Measurements from ENCODE around the gene CISD2. TPM values are rescaled to one million over a fixed set of nuclear protein-coding genes. Genes with fewer than 3 reads are reported as not detected.
A peak's percentile ranks its signal among the peaks of the same experiment; 100 is the strongest.

CISD2 gene
- total RNA-seq, 4 donors from 2014 or later, result 6.7 to 22.2 (median 12.9) TPM

DNA sequence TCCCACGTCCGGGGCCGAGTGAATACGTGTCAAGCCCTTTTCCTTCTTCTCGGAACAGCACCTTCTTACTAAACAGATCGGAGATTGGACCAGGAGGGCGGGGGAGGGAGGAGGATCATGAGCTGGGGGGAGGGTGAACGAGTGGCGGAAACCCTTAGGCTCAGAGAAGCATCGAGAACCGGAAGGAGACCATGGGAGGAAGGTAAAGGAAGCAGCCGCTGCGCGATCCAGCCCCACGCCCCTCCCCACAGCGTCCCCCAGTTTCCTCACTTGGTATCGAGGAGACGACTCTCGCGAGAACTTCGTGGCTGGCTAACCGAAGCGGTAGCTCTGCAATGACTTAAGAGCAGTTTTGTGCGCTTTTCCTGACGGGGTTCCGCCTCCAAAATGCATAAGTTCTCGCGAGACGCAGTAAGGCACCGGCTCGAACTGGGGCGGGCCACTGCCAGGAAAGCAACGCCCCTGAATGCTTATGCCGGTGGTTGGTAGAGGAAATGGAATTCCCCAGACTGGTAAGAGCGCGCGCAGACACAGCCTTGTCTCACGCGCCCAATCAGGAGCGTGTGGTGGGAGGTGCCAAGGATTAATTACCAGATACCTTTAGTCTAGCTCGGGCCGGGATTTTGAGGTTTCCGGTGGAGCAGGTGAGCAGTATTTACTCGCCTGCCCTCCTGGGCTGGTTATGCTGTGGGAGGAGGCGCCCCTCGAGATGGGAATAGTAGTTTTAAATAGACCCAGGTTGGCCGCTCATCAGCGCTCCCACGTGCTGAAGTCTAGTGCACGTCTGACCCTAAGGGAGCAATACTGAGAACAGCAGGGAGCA, 40.9 kb upstream of the CISD2 start:
- peak; percentile 79 for TF ChIP-seq POLR2AphosphoS5 (IDR thresholded peaks at IDR 0.05)
- TF ChIP-seq, protein P1, sequence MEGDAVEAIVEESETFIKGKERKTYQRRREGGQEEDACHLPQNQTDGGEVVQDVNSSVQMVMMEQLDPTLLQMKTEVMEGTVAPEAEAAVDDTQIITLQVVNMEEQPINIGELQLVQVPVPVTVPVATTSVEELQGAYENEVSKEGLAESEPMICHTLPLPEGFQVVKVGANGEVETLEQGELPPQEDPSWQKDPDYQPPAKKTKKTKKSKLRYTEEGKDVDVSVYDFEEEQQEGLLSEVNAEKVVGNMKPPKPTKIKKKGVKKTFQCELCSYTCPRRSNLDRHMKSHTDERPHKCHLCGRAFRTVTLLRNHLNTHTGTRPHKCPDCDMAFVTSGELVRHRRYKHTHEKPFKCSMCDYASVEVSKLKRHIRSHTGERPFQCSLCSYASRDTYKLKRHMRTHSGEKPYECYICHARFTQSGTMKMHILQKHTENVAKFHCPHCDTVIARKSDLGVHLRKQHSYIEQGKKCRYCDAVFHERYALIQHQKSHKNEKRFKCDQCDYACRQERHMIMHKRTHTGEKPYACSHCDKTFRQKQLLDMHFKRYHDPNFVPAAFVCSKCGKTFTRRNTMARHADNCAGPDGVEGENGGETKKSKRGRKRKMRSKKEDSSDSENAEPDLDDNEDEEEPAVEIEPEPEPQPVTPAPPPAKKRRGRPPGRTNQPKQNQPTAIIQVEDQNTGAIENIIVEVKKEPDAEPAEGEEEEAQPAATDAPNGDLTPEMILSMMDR (IDR thresholded peaks at IDR 0.05), result peak in 2 of 4 experiments; percentile 4 to 20
- TF ChIP-seq EP300 (IDR thresholded peaks at IDR 0.05), result no peak
- peak; percentile 14 to 61 for TF ChIP-seq POLR2A (IDR thresholded peaks at IDR 0.05)
- 0% methylated on average over 20 to 27 of the region's 50 CpGs for WGBS, 2 donors (ENCODE audit: low coverage in 1 of 2)
- no peaks in the 10 kb centered on the region for H3K9me3 ChIP-seq
- peak; percentile 85 for ATAC-seq
- H3K27me3 ChIP-seq, result no peaks in the 10 kb centered on the region
- peak overlapping the region; percentile 81 to 83 for H3K4me3 ChIP-seq
- H3K27ac ChIP-seq, result peak overlapping the region; percentile 99
- no peaks in the 10 kb centered on the region for H3K36me3 ChIP-seq
- peaks cover 10 to 29% (median 13%) of the 10 kb centered on the region in 3 donors for H3K4me1 ChIP-seq

DNA sequence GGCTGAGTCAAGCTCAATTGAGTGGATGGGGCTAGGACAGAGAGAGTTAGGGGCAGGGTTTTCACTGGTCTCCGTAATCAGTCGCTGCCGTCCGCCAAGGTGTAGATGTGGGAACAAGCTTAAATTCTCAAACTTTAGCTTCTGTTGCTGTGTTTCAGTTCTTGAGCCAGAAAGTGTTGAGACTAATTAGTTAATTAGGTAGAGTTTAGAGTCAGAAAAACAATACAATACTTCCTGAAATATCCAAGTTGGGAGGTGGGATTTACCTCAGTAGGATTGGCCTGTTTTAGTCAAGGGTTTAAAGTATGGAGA, 40.3 kb upstream of the CISD2 start:
- no peaks in the 10 kb centered on the region for H3K27me3 ChIP-seq
- H3K36me3 ChIP-seq, result no peaks in the 10 kb centered on the region
- H3K27ac ChIP-seq, result peak overlapping the region; percentile 99
- TF ChIP-seq POLR2A (IDR thresholded peaks at IDR 0.05) (no peak), EP300 (IDR thresholded peaks at IDR 0.05) (no peak), POLR2AphosphoS5 (IDR thresholded peaks at IDR 0.05) (no peak)
- TF ChIP-seq, protein P1 (IDR thresholded peaks at IDR 0.05), result peak in 1 of 4 experiments; percentile 1
- 0% methylated on average over 2 to 4 of the region's 4 CpGs for WGBS, 2 donors (ENCODE audit: low coverage in 1 of 2)
- no peak for ATAC-seq
- peaks cover 9 to 23% (median 10%) of the 10 kb centered on the region in 3 donors for H3K4me1 ChIP-seq
- H3K9me3 ChIP-seq, result no peaks in the 10 kb centered on the region
- H3K4me3 ChIP-seq, result peak overlapping the region; percentile 81 to 83

DNA sequence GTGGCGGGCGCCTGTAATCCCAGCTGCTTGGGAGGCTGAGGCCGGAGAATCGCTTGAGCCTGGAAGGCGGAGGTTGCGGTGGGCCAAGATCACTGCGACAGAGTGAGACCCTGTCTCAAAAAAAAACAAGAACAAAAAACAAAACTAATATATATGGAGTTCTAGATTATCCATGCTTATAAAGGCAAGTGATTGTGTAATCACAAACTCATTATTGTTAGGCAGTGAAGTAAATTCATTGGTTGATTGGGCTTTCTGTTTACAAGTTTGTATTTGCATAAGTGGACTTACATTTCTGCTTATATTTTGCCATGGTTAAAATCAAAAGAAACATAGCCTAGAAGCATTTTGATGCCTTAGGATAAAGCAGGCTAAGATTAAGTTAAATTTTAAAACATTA, 39.0 kb upstream of the CISD2 start:
- H3K9me3 ChIP-seq, result no peaks in the 10 kb centered on the region
- ATAC-seq, result no peak
- H3K36me3 ChIP-seq, result no peaks in the 10 kb centered on the region
- H3K27ac ChIP-seq, result no peak overlapping the region
- WGBS, 2 donors (ENCODE audit: low coverage in 1 of 2), result 98% methylated on average over 7 of the region's 7 CpGs; no CpG with 5 or more reads in 1 of the 2 donors
- no peak for TF ChIP-seq EP300 (IDR thresholded peaks at IDR 0.05)
- TF ChIP-seq, protein P1 (IDR thresholded peaks at IDR 0.05), result no peak
- no peak for TF ChIP-seq POLR2AphosphoS5 (IDR thresholded peaks at IDR 0.05)
- no peak for TF ChIP-seq POLR2A (IDR thresholded peaks at IDR 0.05)
- no peaks in the 10 kb centered on the region for H3K27me3 ChIP-seq
- H3K4me1 ChIP-seq, result peaks cover 6 to 11% (median 6%) of the 10 kb centered on the region in 3 donors
- H3K4me3 ChIP-seq, result no peak overlapping the region

DNA sequence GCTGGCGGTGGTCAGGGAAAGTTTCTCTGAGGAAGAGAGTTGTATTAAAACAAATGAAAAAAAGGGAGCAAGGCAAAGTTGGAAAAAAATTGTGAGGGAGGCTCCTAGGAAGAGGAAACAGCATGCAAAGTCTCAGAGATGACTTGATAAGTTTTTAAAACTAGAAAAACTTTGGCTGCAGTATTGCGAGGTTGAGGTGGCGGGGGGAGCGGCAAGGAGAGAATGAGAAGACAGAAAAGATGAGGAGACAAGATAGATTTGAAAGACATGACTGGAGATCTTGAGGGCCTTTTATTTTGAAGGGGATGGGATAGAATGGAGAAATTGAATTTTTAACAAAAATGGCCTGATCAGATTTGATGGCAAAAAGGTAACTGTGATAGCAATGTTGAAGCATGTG, 36.7 kb upstream of the CISD2 start:
- Histone ChIP-seq H3K36me3 (no peaks in the 10 kb centered on the region), H3K4me1 (peaks cover 6 to 11% (median 6%) of the 10 kb centered on the region in 3 donors), H3K4me3 (no peak overlapping the region), H3K9me3 (no peaks in the 10 kb centered on the region), H3K27me3 (no peaks in the 10 kb centered on the region), H3K27ac (no peak overlapping the region)
- TF ChIP-seq POLR2AphosphoS5 (IDR thresholded peaks at IDR 0.05) (no peak), EP300 (IDR thresholded peaks at IDR 0.05) (no peak)
- 85 to 100% methylated on average over 1 to 4 of the region's 4 CpGs for WGBS, 2 donors (ENCODE audit: low coverage in 1 of 2)
- no peak for ATAC-seq

DNA sequence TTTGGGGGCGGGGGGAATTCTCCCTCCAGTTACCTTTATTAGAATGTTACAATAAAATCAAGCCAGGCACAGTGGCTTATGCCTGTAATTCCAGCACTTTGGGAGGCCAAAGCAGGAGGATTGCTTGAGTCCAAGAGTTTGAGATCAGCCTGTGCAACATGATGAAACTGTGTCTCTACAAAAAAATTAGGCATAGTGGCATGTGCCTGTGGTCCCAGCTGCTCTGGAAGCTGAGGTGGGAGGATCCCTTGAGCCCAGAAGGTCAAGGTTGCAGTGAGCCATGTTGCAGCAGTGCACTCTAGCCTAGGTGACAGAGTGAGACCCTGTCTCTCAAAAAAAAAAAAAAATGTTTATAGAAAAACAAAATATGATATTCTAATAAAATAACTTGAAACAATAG, 36.1 kb upstream of the CISD2 start:
- Histone ChIP-seq H3K4me1 (peaks cover 6 to 11% (median 6%) of the 10 kb centered on the region in 3 donors), H3K27me3 (no peaks in the 10 kb centered on the region), H3K9me3 (no peaks in the 10 kb centered on the region), H3K36me3 (no peaks in the 10 kb centered on the region), H3K4me3 (no peak overlapping the region), H3K27ac (no peak overlapping the region)
- TF ChIP-seq POLR2AphosphoS5 (IDR thresholded peaks at IDR 0.05) (no peak), POLR2A (IDR thresholded peaks at IDR 0.05) (no peak), EP300 (IDR thresholded peaks at IDR 0.05) (no peak)
- TF ChIP-seq, protein P1 (IDR thresholded peaks at IDR 0.05), result no peak
- 86 to 91% methylated on average over 1 of the region's 1 CpG for WGBS, 2 donors (ENCODE audit: low coverage in 1 of 2)
- no peak for ATAC-seq
